ENCODE data around the gene SLC44A3. TPM values are rescaled to one million over a fixed set of nuclear protein-coding genes. Genes with fewer than 3 reads are reported as not detected.

Gene SLC44A3
- total and polyA plus RNA-seq, 2 of the 8 experiments (the other 6 are each of a cell fraction or from before 2014, with no cell fraction given) = 4.2 to 5.0 TPM

GRCh38 chr1:94873520-94874351 is 53.6 kb downstream of the SLC44A3 start (continued):
- TF ChIP-seq CEBPB (IDR thresholded peaks at IDR 0.05; ENCODE audit: low read depth, low read length) (no peak), SIN3A (conservative IDR thresholded peaks at IDR 0.05 in 1 of 2, IDR thresholded peaks at IDR 0.05 in 1 of 2; ENCODE audit: low read depth in 1 of 2, low read length in 2 of 2) (no peak), POU5F1 (IDR thresholded peaks at IDR 0.05; ENCODE audit: low read depth, low read length) (no peak), SP1 (IDR thresholded peaks at IDR 0.05; ENCODE audit: low read depth, low read length) (no peak)
- TF ChIP-seq, protein P1, sequence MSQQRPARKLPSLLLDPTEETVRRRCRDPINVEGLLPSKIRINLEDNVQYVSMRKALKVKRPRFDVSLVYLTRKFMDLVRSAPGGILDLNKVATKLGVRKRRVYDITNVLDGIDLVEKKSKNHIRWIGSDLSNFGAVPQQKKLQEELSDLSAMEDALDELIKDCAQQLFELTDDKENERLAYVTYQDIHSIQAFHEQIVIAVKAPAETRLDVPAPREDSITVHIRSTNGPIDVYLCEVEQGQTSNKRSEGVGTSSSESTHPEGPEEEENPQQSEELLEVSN (IDR thresholded peaks at IDR 0.05) = no peak

Data from H1 (cell line).